MM.1S (cell line): ENCODE results near the gene CCZ1B.
"Not testable (repeated sequence)": the region's sequence is repeated elsewhere in the genome, so short reads cannot be mapped to it uniquely, and the experiment has no call there.

Experiments used
- DNase-seq: peaks from one replicate; pipeline ENCODE4 v3.0.0-alpha.2; 2015
- H2AFZ ChIP-seq: fragments of 300-600 bp; sonication (generic); 2 replicates; pipeline ENCODE4 v1.6.0; 2016; ENCODE audit warnings: antibody characterized with exemption, low read length
- H3F3A ChIP-seq: fragments of 300-600 bp; sonication (generic); 2 replicates; pipeline ENCODE4 v1.6.1; 2016; ENCODE audit warnings: mild to moderate bottlenecking, antibody characterized with exemption, low read length, moderate library complexity, mixed read lengths; ENCODE audit not compliant: insufficient read depth
- H3K27ac ChIP-seq: fragments of 300-600 bp; sonication (generic); 2 replicates; pipeline ENCODE4 v1.5.1; 2016; ENCODE audit warnings: mild to moderate bottlenecking, low read length
- H3K27me3 ChIP-seq: fragments of 300-600 bp; sonication (generic); replicated peaks from 2 replicates; pipeline ENCODE4 v1.6.0; 2016; ENCODE audit warnings: low read length; ENCODE audit not compliant: insufficient read depth
- H3K36me3 ChIP-seq: fragments of 300-600 bp; sonication (generic); replicated peaks from 2 replicates; pipeline ENCODE4 v1.6.1; 2016; ENCODE audit warnings: mild to moderate bottlenecking, low read length, mixed read lengths; ENCODE audit not compliant: insufficient read depth
- H3K4me1 ChIP-seq: fragments of 300-600 bp; sonication (generic); 2 replicates; pipeline ENCODE4 v1.6.1; 2016; ENCODE audit warnings: low read length, mixed read lengths
- H3K4me2 ChIP-seq: fragments of 300-600 bp; sonication (generic); 2 replicates; pipeline ENCODE4 v1.6.0; 2016; ENCODE audit warnings: low read depth, low read length
- H3K4me3 ChIP-seq: fragments of 300-600 bp; sonication (generic); 2 replicates; pipeline ENCODE4 v1.5.1; 2016; ENCODE audit warnings: low read length, mixed read lengths
- H3K79me2 ChIP-seq: fragments of 300-600 bp; sonication (generic); 2 replicates; pipeline ENCODE4 v1.6.1; 2016; ENCODE audit warnings: mixed run types, low read length, mixed read lengths
- H3K9ac ChIP-seq: fragments of 300-600 bp; sonication (generic); 2 replicates; pipeline ENCODE4 v1.6.1; 2016; ENCODE audit warnings: low read length, mixed read lengths
- H3K9me2 ChIP-seq: fragments of 300-600 bp; sonication (generic); replicated peaks from 2 replicates; pipeline ENCODE4 v1.6.1; 2016; ENCODE audit warnings: mild to moderate bottlenecking, low read length, mixed read lengths; ENCODE audit not compliant: insufficient read depth
- H3K9me3 ChIP-seq: fragments of 300-600 bp; sonication (generic); replicated peaks from 2 replicates; pipeline ENCODE4 v1.6.1; 2016; ENCODE audit warnings: mild to moderate bottlenecking, low read length, mixed read lengths; ENCODE audit not compliant: insufficient read depth
- H4K20me1 ChIP-seq: fragments of 300-600 bp; sonication (generic); 2 replicates; pipeline ENCODE4 v1.6.1; 2016; ENCODE audit warnings: mild to moderate bottlenecking, low read length, moderate library complexity, mixed read lengths; ENCODE audit not compliant: insufficient read depth

Gene CCZ1B

DNA sequence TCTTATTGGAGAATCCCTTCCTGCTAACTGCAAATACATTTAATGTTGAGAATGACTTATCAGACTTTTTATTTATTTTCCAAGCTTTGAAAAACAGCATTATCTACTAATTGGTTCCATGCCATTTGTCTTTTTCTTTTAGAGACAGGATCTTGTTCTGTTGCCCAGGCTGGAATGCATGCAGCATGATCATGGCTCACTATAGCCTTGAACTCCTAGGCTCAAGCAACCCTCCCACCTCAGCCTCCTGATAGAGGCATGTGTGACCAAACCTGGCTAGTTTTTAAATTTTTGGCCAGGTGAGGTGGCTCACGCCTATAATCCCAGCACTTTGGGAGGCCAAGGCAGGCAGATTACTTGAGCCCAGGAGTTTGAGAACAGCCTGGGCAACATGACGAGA lies 13.1 kb downstream of the CCZ1B start:
- H3K36me3 ChIP-seq, H3K27me3 ChIP-seq, H3F3A ChIP-seq, H3K79me2 ChIP-seq, H3K27ac ChIP-seq, DNase-seq, H3K9me3 ChIP-seq, H3K4me2 ChIP-seq, H3K9ac ChIP-seq, H4K20me1 ChIP-seq, H3K4me1 ChIP-seq, H3K4me3 ChIP-seq, H3K9me2 ChIP-seq, H2AFZ ChIP-seq: not testable (repeated sequence)

DNA sequence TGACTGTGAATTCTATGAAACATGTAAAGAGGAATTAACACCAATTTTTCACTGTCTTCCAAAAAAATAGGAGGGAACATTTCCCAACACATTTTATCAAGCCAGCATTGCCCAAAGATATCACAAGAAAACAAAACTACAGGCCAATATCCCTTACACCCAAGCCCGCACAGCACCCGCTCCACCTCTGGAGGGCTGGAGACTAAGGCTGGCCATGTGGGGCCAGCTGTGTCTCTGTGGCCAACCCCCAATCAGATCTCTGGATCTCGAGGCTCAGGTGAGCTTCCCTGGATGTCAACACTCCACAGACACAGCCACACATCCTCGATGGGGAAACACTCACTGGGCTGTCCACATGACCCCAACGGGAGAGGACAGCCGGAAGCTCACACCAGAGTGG lies 18.1 kb downstream of the CCZ1B start:
- H3K9me2 ChIP-seq, DNase-seq, H3F3A ChIP-seq, H3K9me3 ChIP-seq, H3K9ac ChIP-seq, H3K36me3 ChIP-seq, H3K27me3 ChIP-seq, H4K20me1 ChIP-seq, H3K27ac ChIP-seq, H3K4me2 ChIP-seq, H3K79me2 ChIP-seq, H2AFZ ChIP-seq, H3K4me1 ChIP-seq, H3K4me3 ChIP-seq: not testable (repeated sequence)

DNA sequence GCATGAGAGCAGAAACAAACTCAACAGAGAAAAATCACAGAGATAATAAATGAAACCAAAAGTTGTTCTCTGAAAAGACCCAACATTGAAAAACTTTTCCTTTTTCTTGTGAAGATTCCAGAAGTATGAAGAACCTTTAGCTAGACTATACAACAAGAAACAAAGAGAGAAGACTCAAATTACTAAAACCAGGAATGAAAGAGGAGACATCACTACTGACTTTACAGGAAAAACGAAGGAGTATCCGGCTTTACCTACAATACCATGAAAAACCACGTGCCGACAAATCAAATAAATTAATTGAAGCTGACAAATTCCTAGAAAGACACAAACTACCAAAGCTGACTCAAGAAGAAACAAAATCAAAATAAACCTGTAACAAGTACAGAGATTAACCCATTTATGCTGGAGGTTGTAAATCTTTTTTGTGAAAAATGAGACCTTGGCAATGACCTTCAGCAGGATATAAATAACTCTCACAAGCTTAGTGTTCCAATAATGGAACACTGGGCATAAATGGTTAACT lies 18.6 kb downstream of the CCZ1B start:
- DNase-seq, H3K4me3 ChIP-seq, H3K27me3 ChIP-seq, H3K4me2 ChIP-seq, H3K9me2 ChIP-seq, H3K9ac ChIP-seq, H4K20me1 ChIP-seq, H2AFZ ChIP-seq, H3K4me1 ChIP-seq, H3K27ac ChIP-seq, H3F3A ChIP-seq, H3K79me2 ChIP-seq, H3K9me3 ChIP-seq, H3K36me3 ChIP-seq: not testable (repeated sequence)

- not testable (repeated sequence) for H3K27ac ChIP-seq, H3K9me3 ChIP-seq, H3K4me3 ChIP-seq, H3K9ac ChIP-seq, DNase-seq, H3F3A ChIP-seq, H3K9me2 ChIP-seq, H2AFZ ChIP-seq, H3K36me3 ChIP-seq, H3K79me2 ChIP-seq, H3K27me3 ChIP-seq, H3K4me2 ChIP-seq, H4K20me1 ChIP-seq, H3K4me1 ChIP-seq
Measured at GRCh38 chr7:6800331-6800730, 25.7 kb downstream of the CCZ1B start.

GRCh38 chr7:6799887-6800286 lies 26.2 kb downstream of the CCZ1B start:
- not testable (repeated sequence) for H4K20me1 ChIP-seq, H3K4me3 ChIP-seq, DNase-seq, H3K9me3 ChIP-seq, H3K79me2 ChIP-seq, H3K36me3 ChIP-seq, H3K4me1 ChIP-seq, H2AFZ ChIP-seq, H3K27me3 ChIP-seq, H3K9ac ChIP-seq, H3K4me2 ChIP-seq, H3F3A ChIP-seq, H3K27ac ChIP-seq, H3K9me2 ChIP-seq

GRCh38 chr7:6798047-6798446 lies 28.0 kb downstream of the CCZ1B start:
- H3K9me2 ChIP-seq, H2AFZ ChIP-seq, H3K9ac ChIP-seq, H3K27ac ChIP-seq, H3K9me3 ChIP-seq, H3K79me2 ChIP-seq, H3K4me3 ChIP-seq, DNase-seq, H3K4me1 ChIP-seq, H4K20me1 ChIP-seq, H3F3A ChIP-seq, H3K27me3 ChIP-seq, H3K36me3 ChIP-seq, H3K4me2 ChIP-seq: not testable (repeated sequence)

GRCh38 chr7:6797218-6797617 lies 28.9 kb downstream of the CCZ1B start:
- H3K79me2 ChIP-seq, H3K4me3 ChIP-seq, H3K27me3 ChIP-seq, H3K9me3 ChIP-seq, H3K27ac ChIP-seq, H3K9me2 ChIP-seq, H4K20me1 ChIP-seq, H3K4me1 ChIP-seq, H3K36me3 ChIP-seq, H3K4me2 ChIP-seq, H2AFZ ChIP-seq, DNase-seq, H3F3A ChIP-seq, H3K9ac ChIP-seq: not testable (repeated sequence)

DNA sequence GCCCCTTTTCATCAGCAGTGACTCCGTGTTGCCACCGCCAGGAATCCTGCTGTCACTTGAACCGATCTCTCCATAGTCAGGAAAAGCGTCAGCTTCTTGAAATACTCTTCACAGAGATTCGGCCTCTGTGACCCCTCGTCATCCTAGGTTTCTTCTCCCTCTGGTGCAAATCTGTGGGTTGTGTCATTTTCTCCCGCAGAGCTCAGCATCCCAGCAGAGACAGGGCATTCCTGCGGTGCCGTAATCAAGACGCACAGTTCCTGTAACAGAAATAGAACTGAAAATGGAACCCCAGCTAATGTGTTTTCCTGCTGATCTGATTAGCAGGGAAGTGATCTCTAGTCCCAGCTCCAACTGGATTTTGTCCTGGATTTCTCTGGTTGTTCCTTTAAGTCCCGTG lies 31.8 kb downstream of the CCZ1B start:
- DNase-seq, H3K36me3 ChIP-seq: not testable (repeated sequence)

More for the DNA sequence above, 31.8 kb downstream of the CCZ1B start:
- not testable (repeated sequence) for H2AFZ ChIP-seq, H3K4me2 ChIP-seq, H3K4me1 ChIP-seq, H3K9ac ChIP-seq, H3K79me2 ChIP-seq, H3K9me3 ChIP-seq, H4K20me1 ChIP-seq, H3F3A ChIP-seq, H3K27ac ChIP-seq, H3K27me3 ChIP-seq, H3K9me2 ChIP-seq, H3K4me3 ChIP-seq
